ENCODE data around the gene TMEM14A. TPM values are rescaled to one million over a fixed set of nuclear protein-coding genes. Genes with fewer than 3 reads are reported as not detected.

The TMEM14A gene
- total RNA-seq, 1 experiment from 2014 or later: 41.9 TPM

GRCh38 chr6:52645976-52646375, 24.9 kb upstream of the TMEM14A start:
- Mint-ChIP-seq H3K4me3 (ENCODE audit: unreplicated experiment) (no peak overlapping the region), H3K27me3 (ENCODE audit: insufficient read depth, unreplicated experiment) (peaks cover 3% of the 10 kb centered on the region), H3K4me1 (ENCODE audit: low read depth, unreplicated experiment) (no peaks in the 10 kb centered on the region), H3K9me3 (ENCODE audit: unreplicated experiment) (no peaks in the 10 kb centered on the region), H3K36me3 (ENCODE audit: insufficient read depth, unreplicated experiment) (no peaks in the 10 kb centered on the region), H3K27ac (ENCODE audit: unreplicated experiment) (no peak overlapping the region)
- DNase-seq: no peak
- no TSS peak for BruUV-seq (replicated peaks)
- Histone ChIP-seq H3K36me3 (ENCODE audit: control insufficient read depth, insufficient read depth, low read length) (no peaks in the 10 kb centered on the region), H3K9me3 (no peaks in the 10 kb centered on the region), H3K4me3 (ENCODE audit: low read depth, low read length) (no peak overlapping the region), H3K4me1 (no peaks in the 10 kb centered on the region), H3K27me3 (replicated peaks; ENCODE audit: control insufficient read depth, insufficient read depth, low read length) (no peaks in the 10 kb centered on the region)
- CTCF ChIA-PET: no interaction called here
- POLR2A ChIA-PET: no interaction called here
- intact Hi-C loops (cut with micrococcal nuclease; ENCODE audit: unreplicated experiment): loop anchor here (5.0 kb wide), 1 partner anchor 149 kb away; no protein-coding TSS in a partner anchor
- TF ChIP-seq CTCF (IDR thresholded peaks at IDR 0.05; ENCODE audit: insufficient read depth in 1 of 2, low read depth in 1 of 2, low read length in 1 of 2, severe bottlenecking in 1 of 2, unreplicated experiment in 1 of 2): no peak

GRCh38 chr6:52647199-52647598, 23.7 kb upstream of the TMEM14A start:
- Mint-ChIP-seq H3K4me1 (ENCODE audit: low read depth, unreplicated experiment) (peaks cover 7% of the 10 kb centered on the region), H3K36me3 (ENCODE audit: insufficient read depth, unreplicated experiment) (no peaks in the 10 kb centered on the region), H3K9me3 (ENCODE audit: unreplicated experiment) (no peaks in the 10 kb centered on the region), H3K4me3 (ENCODE audit: unreplicated experiment) (no peak overlapping the region), H3K27ac (ENCODE audit: unreplicated experiment) (no peak overlapping the region), H3K27me3 (ENCODE audit: insufficient read depth, unreplicated experiment) (no peaks in the 10 kb centered on the region)
- no peaks in the 10 kb centered on the region for H3K4me1 ChIP-seq
- no peak for DNase-seq
- no peak for TF ChIP-seq CTCF (IDR thresholded peaks at IDR 0.05; ENCODE audit: insufficient read depth in 1 of 2, low read depth in 1 of 2, low read length in 1 of 2, severe bottlenecking in 1 of 2, unreplicated experiment in 1 of 2)
- H3K9me3 ChIP-seq: no peaks in the 10 kb centered on the region
- CTCF ChIA-PET: no interaction called here
- no peaks in the 10 kb centered on the region for H3K36me3 ChIP-seq (ENCODE audit: control insufficient read depth, insufficient read depth, low read length)
- H3K4me3 ChIP-seq (ENCODE audit: low read depth, low read length): no peak overlapping the region
- BruUV-seq (replicated peaks): no TSS peak
- H3K27me3 ChIP-seq (replicated peaks; ENCODE audit: control insufficient read depth, insufficient read depth, low read length): no peaks in the 10 kb centered on the region
- POLR2A ChIA-PET: no interaction called here
- intact Hi-C loops (cut with micrococcal nuclease; ENCODE audit: unreplicated experiment): loop anchor here (5.0 kb wide), 1 partner anchor 150 kb away; no protein-coding TSS in a partner anchor

GRCh38 chr6:52649536-52650160, 21.3 kb upstream of the TMEM14A start:
- Histone ChIP-seq H3K36me3 (ENCODE audit: control insufficient read depth, insufficient read depth, low read length) (no peaks in the 10 kb centered on the region), H3K9me3 (no peaks in the 10 kb centered on the region), H3K4me3 (ENCODE audit: low read depth, low read length) (no peak overlapping the region), H3K4me1 (no peaks in the 10 kb centered on the region), H3K27me3 (replicated peaks; ENCODE audit: control insufficient read depth, insufficient read depth, low read length) (no peaks in the 10 kb centered on the region)
- H3K4me1 Mint-ChIP-seq (ENCODE audit: low read depth, unreplicated experiment): peaks cover 7% of the 10 kb centered on the region
- no peak overlapping the region for H3K4me3 Mint-ChIP-seq (ENCODE audit: unreplicated experiment)
- intact Hi-C loops (cut with micrococcal nuclease; ENCODE audit: unreplicated experiment): loop anchor here (5.0 kb wide), 1 partner anchor 152 kb away; no protein-coding TSS in a partner anchor
- H3K9me3 Mint-ChIP-seq (ENCODE audit: unreplicated experiment): no peaks in the 10 kb centered on the region
- TF ChIP-seq CTCF (IDR thresholded peaks at IDR 0.05; ENCODE audit: insufficient read depth in 1 of 2, low read depth in 1 of 2, low read length in 1 of 2, severe bottlenecking in 1 of 2, unreplicated experiment in 1 of 2): no peak
- H3K36me3 Mint-ChIP-seq (ENCODE audit: insufficient read depth, unreplicated experiment): no peaks in the 10 kb centered on the region
- CTCF ChIA-PET: no interaction called here
- POLR2A ChIA-PET: no interaction called here
- DNase-seq: no peak
- no peak overlapping the region for H3K27ac Mint-ChIP-seq (ENCODE audit: unreplicated experiment)
- H3K27me3 Mint-ChIP-seq (ENCODE audit: insufficient read depth, unreplicated experiment): no peaks in the 10 kb centered on the region
- no TSS peak for BruUV-seq (replicated peaks)
